Gastrocnemius medialis (tissue), 4 donors: Measurements from ENCODE around the gene FNDC11.

ENCODE experiments used
- CTCF ChIP-seq, 5 experiments: fragments of 450-650 bp in 3 of 5; fragments of 200-600 bp in 2 of 5; sonication (generic) in 2 of 5; IDR thresholded peaks in 4 of 5; conservative IDR thresholded peaks in 1 of 5; 1 replicate in 4 of 5; 2 replicates in 1 of 5; pipeline ENCODE4 v1.5.1; 2016 to 2019; ENCODE audit warnings: antibody characterized with exemption in 5 of 5, mild to moderate bottlenecking in 3 of 5, moderate library complexity in 3 of 5
- POLR2A ChIP-seq, 2 donors: fragments of 450-650 bp; IDR thresholded peaks; one replicate each; pipeline ENCODE4 v1.6.1; 2017; ENCODE audit warnings: antibody characterized with exemption in 2 of 2, mild to moderate bottlenecking in 2 of 2, moderate library complexity in 2 of 2

- no peak for TF ChIP-seq POLR2A (IDR thresholded peaks at IDR 0.05)
- TF ChIP-seq CTCF (IDR thresholded peaks at IDR 0.05 in 4 of 5, conservative IDR thresholded peaks at IDR 0.05 in 1 of 5): no peak
These were observed 14.3 kb upstream of the FNDC11 start for GRCh38 chr20:63539441-63540370.
